Measurements from ENCODE around the gene MPPED2.

- TF ChIP-seq POLR2A (IDR thresholded peaks at IDR 0.05; ENCODE audit: extremely low read depth, insufficient read length), result no peak
- TF ChIP-seq, protein P1, sequence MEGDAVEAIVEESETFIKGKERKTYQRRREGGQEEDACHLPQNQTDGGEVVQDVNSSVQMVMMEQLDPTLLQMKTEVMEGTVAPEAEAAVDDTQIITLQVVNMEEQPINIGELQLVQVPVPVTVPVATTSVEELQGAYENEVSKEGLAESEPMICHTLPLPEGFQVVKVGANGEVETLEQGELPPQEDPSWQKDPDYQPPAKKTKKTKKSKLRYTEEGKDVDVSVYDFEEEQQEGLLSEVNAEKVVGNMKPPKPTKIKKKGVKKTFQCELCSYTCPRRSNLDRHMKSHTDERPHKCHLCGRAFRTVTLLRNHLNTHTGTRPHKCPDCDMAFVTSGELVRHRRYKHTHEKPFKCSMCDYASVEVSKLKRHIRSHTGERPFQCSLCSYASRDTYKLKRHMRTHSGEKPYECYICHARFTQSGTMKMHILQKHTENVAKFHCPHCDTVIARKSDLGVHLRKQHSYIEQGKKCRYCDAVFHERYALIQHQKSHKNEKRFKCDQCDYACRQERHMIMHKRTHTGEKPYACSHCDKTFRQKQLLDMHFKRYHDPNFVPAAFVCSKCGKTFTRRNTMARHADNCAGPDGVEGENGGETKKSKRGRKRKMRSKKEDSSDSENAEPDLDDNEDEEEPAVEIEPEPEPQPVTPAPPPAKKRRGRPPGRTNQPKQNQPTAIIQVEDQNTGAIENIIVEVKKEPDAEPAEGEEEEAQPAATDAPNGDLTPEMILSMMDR (IDR thresholded peaks at IDR 0.05; ENCODE audit: low read depth, low read length), result no peak
These were observed 3.4 kb downstream of the MPPED2 start for GRCh38 chr11:30582726-30583125.
